Measurements from ENCODE around the gene LRP2BP.
"Not testable (repeated sequence)": the region's sequence is repeated elsewhere in the genome, so short reads cannot be mapped to it uniquely, and the experiment has no call there.

The LRP2BP gene

DNA sequence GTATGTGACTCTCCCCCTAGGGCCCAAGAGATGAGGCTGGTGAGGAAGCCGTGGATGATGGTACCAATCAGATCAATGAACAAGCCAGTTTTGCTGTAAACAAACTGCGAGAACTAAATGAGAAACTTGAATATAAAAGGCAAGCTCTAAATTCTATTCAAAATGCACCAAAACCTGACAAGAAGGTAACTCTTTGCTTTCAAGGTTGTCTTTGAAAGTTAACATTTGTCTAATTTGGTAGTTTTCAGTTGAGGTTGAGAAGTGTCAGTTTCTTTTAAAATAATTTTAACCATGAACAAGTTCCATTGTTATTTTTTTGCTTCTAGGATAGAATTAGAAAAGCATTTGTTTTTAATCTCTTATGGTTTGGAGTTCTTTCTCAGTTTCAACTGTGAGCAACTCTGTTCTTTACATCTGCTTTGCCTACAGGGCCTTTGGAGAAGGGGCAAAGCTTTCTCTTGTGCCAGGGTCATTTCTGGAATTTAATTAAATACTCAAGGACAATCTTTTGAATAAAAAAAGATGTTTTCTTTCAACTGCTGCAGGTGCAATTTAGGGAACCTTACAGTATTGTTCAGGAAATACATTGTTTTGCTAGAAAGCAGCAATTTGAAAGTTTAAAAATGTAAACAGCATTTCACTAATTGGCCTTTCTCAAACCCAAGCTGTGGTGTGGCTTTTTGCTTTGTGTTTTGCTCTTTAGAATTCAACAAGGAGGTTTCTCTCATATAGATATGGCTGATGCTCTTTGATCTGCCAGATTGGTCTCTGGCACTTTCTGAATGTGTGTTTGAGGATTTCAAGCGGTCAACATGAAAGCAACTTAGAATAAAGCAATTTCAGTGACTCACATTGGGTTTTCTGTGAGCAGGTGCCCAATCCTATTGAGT is 62.9 kb downstream of the LRP2BP start:
- peaks cover 2% of the 10 kb centered on the region for H3K9me3 Mint-ChIP-seq
- ATAC-seq: no peak
- peaks cover 80% of the 10 kb centered on the region for H3K36me3 Mint-ChIP-seq
- peaks cover 49% of the 10 kb centered on the region for H3K4me1 Mint-ChIP-seq
- H3K27ac Mint-ChIP-seq: peak overlapping the region; percentile 33
- no peaks in the 10 kb centered on the region for H3K27me3 Mint-ChIP-seq
- H3K4me3 Mint-ChIP-seq: no peak overlapping the region

DNA sequence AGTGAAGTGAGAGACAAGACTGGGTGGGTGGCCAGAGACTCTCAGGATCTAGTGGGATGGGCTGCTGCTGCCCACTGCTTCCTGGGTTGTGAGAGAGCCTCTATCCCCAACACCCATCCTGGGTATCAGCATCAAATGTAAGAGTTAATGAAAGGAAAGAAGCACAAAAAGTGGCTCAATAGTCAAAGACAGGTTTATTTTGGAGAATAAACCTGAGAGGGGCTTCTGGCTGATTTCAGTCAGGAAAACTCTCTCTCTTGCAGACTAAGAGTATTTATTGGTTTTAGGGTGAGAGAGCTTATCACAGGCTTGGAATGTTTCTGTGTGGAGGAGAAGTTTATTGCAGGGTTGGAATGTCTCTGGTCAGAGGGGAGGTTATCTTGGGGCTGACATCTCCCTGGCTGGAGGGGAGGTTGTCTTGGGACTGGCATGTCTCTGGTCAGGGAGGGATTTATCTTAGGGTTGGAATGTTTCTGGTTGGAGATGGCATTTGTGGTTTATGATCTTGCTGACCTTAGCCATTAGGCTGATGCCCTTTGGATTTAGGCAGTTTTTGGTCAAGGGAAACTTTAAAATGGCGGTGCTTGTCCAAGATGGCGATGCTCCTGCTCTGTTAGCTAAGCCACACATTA is 65.7 kb downstream of the LRP2BP start:
- not testable (repeated sequence) for H3K27me3 Mint-ChIP-seq, H3K4me3 Mint-ChIP-seq, ATAC-seq, H3K9me3 Mint-ChIP-seq
- H3K36me3 Mint-ChIP-seq: peaks cover 52% of the 10 kb centered on the region
- H3K27ac Mint-ChIP-seq: peak overlapping the region; percentile 62
- peaks cover 33% of the 10 kb centered on the region for H3K4me1 Mint-ChIP-seq

DNA sequence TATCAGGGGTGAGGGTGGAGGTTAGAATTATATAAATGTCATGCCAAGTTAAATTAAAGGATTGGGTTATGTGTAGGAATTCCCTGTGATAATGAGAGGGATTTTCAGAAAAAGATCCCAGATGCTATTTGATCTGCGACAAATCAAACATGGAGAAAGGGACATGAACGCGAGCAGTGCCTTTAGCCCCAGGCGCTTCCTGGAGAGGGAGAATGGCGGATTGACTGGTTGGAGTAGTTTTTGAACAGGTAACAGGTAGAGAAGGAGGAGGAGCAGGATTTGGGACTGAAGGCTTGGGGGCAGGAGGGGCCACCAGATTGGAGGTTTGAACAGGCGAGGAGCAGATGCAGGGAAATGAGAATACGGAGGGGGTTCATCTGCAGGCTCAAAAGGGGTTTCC is 67.1 kb downstream of the LRP2BP start:
- no peak for ATAC-seq
- Mint-ChIP-seq H3K27me3 (no peaks in the 10 kb centered on the region), H3K4me1 (peaks cover 33% of the 10 kb centered on the region), H3K27ac (peak overlapping the region; percentile 62), H3K9me3 (peaks cover 2% of the 10 kb centered on the region), H3K4me3 (no peak overlapping the region), H3K36me3 (peaks cover 52% of the 10 kb centered on the region)

DNA sequence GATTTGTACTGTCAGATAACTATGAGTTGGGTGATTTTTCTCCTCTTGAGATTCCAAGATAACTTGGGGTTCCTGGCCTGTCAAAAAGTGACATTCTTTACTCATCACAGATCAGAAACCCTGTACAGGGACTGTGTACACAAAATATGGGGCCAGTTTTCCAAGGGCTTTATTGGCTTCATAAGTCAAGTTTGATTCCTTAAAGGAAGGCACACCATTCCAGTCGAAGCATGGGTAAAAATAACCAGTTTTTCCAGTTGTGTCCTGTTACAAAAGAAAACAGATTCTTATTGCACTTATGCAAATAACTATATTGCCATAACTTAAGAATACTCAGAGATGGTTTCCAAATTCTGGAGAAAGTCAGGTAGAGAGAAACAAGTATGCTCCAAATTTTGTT is 70.0 kb downstream of the LRP2BP start:
- H3K4me3 Mint-ChIP-seq, H3K27me3 Mint-ChIP-seq, H3K27ac Mint-ChIP-seq, H3K9me3 Mint-ChIP-seq, ATAC-seq: not testable (repeated sequence)
- Mint-ChIP-seq H3K4me1 (peaks cover 22% of the 10 kb centered on the region), H3K36me3 (peaks cover 41% of the 10 kb centered on the region)

DNA sequence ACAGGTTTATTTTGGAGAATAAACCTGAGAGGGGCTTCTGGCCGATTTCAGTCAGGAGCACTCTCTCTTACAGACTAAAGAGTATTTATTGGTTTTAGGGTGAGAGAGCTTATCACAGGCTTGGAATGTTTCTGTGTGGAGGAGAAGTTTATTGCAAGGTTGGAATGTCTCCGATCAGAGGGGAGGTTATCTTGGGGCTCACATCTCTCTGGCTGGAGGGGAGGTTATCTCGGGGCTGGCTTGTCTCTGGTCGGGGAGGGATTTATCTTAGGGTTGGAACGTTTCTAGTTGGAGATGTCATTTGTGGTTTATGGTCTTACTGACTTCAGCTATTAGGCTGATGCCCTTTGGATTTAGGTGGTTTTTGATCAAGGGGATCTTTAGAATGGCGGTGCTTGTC is 71.4 kb downstream of the LRP2BP start:
- not testable (repeated sequence) for H3K4me3 Mint-ChIP-seq, H3K9me3 Mint-ChIP-seq, H3K27me3 Mint-ChIP-seq, ATAC-seq
- peaks cover 40% of the 10 kb centered on the region for H3K36me3 Mint-ChIP-seq
- H3K4me1 Mint-ChIP-seq: peaks cover 11% of the 10 kb centered on the region
- peak overlapping the region; percentile 5 for H3K27ac Mint-ChIP-seq

DNA sequence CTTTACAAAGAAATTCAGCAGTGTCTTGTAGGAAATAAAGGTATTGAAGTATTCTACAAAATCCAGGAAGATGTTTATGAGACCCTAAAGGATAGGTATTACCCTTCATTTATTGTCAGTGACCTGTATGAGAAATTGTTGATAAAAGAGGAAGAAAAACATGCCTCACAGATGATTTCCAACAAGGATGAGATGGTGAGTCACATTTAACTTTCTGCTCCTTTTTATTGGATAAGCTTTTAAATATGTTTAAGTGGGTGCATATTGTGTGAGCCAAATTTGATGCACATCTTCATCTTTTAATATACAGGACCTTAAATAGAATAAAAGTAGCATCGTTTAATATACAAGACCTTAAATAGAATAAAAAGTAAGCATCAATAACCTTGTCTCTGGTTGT is 72.1 kb downstream of the LRP2BP start:
- peak overlapping the region; percentile 5 for H3K27ac Mint-ChIP-seq
- no peak for ATAC-seq
- no peaks in the 10 kb centered on the region for H3K9me3 Mint-ChIP-seq
- H3K27me3 Mint-ChIP-seq: no peaks in the 10 kb centered on the region
- H3K36me3 Mint-ChIP-seq: peaks cover 32% of the 10 kb centered on the region
- no peak overlapping the region for H3K4me3 Mint-ChIP-seq
- peaks cover 3% of the 10 kb centered on the region for H3K4me1 Mint-ChIP-seq

DNA sequence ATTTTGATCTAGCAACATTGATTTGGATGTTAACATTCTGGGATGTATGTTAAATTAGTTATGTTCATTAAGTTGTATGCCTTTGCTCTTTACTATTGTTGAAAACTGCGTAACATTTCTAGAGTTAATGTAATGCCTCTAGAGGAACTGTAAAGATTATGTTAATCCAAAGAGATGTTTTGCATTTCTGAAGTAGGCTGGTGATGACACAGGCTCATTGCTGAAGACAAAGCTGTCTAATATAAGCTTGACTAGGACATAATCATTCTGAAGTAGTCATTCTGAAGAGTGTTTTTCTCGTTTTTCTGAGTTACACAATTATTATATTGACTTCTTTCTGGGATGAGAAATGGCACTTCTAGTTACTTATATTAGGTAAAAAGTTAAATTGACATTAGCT is 72.9 kb downstream of the LRP2BP start:
- no peak for ATAC-seq
- Mint-ChIP-seq H3K4me1 (no peaks in the 10 kb centered on the region), H3K36me3 (peaks cover 25% of the 10 kb centered on the region), H3K9me3 (no peaks in the 10 kb centered on the region), H3K27ac (no peak overlapping the region), H3K27me3 (no peaks in the 10 kb centered on the region), H3K4me3 (no peak overlapping the region)

DNA sequence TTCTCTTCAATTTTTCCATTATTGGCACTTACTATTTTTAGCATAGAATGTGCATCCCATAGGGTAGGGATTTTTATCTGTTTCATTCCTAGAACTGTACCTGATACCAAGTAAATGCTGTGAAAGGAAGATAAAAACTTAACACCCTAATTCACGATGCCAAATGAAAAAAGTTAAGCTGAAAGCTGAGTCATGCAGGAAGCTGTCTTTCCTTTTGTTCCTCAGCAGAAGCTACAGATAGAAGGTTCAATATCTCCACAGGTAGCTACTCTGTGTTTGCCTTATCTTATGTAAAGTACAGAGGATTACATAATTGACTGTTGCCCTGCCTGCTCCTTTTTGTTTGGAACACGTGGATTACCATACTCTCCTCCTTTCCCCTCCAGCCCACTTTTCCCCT is 77.0 kb downstream of the LRP2BP start:
- Mint-ChIP-seq H3K4me3 (no peak overlapping the region), H3K27me3 (no peaks in the 10 kb centered on the region), H3K27ac (no peak overlapping the region), H3K36me3 (peaks cover 49% of the 10 kb centered on the region), H3K9me3 (no peaks in the 10 kb centered on the region), H3K4me1 (no peaks in the 10 kb centered on the region)
- no peak for ATAC-seq

DNA sequence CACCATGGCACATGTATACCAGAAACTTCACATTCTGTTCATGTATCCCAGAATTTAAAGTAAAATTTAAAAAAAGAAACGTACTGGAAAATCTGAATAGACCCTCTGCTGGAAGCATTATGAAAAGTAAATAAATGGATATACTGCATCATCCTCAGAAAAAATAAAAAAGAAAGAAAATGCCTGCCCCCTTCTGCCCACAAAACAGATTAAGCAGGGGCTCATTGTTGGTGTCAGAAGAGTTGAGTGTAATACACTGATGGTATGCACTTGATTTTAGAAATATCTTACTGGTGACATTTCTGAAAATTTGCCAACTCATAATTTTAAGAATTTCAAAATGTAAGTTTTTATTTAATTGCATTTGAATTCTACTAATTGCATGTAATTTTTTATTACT is 77.8 kb downstream of the LRP2BP start:
- H3K4me1 Mint-ChIP-seq: no peaks in the 10 kb centered on the region
- H3K27me3 Mint-ChIP-seq: no peaks in the 10 kb centered on the region
- peaks cover 53% of the 10 kb centered on the region for H3K36me3 Mint-ChIP-seq
- no peak overlapping the region for H3K4me3 Mint-ChIP-seq
- H3K9me3 Mint-ChIP-seq: no peaks in the 10 kb centered on the region
- H3K27ac Mint-ChIP-seq: no peak overlapping the region
- no peak for ATAC-seq

DNA sequence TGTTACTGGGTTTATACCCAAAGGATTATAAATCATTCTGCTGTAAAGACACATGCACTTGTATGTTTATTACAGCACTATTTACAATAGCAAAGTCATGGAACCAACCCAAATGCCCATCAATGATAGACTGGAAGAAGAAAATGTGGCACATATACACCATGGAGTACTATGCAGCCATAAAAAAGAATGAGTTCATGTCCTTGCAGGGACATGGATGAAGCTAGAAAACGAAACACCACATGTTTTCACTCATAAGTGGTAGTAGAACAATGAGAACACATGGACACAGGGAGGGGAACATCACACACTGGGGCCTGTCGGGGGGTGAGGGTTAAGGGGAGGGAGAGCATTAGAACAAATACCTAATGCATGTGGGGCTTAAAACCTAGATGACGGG is 78.3 kb downstream of the LRP2BP start:
- not testable (repeated sequence) for H3K9me3 Mint-ChIP-seq, ATAC-seq, H3K4me1 Mint-ChIP-seq, H3K4me3 Mint-ChIP-seq, H3K27ac Mint-ChIP-seq, H3K27me3 Mint-ChIP-seq
- H3K36me3 Mint-ChIP-seq: peaks cover 57% of the 10 kb centered on the region
